Hematopoietic multipotent progenitor cell (in vitro differentiated cells): Measurements from ENCODE around the gene F5. TPM values are rescaled to one million over a fixed set of nuclear protein-coding genes. Genes with fewer than 3 reads are reported as not detected.

Experiments used
- DNase-seq, 3 donors: peaks; one replicate each; pipeline ENCODE4 v3.0.0-alpha.2; 2011 to 2015; ENCODE audit warnings: low read depth in 2 of 3, low spot score in 2 of 3
- total RNA-seq: library from RNA; depleted of rRNA; stranded (reverse); fragments of >200 nt; gene quantifications from one replicate; pipeline ENCODE4 v1.2.3, GENCODE V29; 2012

F5 gene
- total RNA-seq = 0.27 TPM

DNA sequence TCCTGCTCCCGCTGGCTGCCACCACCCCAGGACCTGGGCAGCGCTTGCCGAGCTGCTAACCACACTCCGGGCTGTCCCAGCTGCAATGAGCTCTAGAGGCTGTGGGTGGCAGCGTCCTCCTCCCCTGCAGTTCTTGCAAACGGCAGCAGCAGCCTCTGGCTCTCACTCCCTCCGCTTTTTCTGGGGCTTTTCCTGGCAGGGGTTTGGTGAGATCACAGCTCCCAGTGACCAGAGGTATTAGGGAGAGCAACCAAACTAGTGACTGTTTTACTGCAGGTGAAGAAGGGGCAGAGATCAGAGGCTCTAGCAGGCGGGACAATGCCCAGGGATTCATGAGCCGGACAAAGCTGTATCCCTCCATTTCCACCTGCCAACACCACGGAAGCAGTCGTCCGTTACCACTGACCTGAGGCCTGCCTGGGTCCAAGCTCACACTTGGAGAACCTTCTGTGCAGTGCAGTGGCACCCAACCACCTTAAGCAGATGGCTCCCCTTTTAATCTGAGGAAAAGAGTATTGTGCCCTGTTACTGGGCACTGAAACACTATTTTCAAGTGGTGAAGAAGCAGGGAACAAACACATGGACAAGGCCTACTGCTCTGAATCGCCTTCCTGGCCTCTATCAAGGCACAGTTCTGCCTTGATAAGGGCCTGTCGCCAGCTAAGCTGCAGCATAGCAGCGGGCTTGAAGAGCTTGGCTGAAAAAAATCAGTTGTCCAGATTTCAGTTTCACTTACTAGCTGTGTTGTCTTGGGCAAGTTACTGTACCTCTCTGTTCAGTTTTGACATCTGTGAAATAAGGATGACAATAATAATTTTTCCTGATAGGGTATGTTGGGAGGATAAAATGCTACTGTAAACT is at the start of gene F5:
F5 (minus strand) TSS at position 87 of the 861 bp plus-strand sequence. CDS start 95 bp downstream, outside the sequence.
- DNase-seq = peak; percentile 40 to 83 (median 62)

DNA sequence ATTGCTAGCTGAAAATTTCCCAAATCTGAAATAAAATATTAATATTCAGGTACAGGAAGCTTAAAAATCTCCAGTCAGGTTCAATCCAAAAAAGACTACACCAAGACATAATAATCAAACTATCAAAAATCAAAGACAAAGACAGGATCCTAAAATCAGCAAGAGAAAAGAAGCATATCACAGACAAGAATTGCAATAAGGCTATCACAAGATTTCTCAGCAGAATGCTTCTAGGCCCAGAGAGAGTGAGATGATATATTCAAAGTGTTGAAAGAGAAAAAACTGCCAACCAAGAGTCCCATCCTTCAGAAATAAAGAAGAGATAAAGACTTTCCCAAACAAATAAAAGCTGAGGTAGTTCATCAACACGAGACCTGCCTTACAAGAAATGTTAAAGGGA is 48.6 kb upstream of the F5 start:
- DNase-seq = no peak

GRCh38 chr1:169634145-169634544 is 47.9 kb upstream of the F5 start:
- DNase-seq = peak in 1 of 3 donors; percentile 20

- DNase-seq = no peak
Measured at GRCh38 chr1:169631249-169631648, 45.0 kb upstream of the F5 start.

DNA sequence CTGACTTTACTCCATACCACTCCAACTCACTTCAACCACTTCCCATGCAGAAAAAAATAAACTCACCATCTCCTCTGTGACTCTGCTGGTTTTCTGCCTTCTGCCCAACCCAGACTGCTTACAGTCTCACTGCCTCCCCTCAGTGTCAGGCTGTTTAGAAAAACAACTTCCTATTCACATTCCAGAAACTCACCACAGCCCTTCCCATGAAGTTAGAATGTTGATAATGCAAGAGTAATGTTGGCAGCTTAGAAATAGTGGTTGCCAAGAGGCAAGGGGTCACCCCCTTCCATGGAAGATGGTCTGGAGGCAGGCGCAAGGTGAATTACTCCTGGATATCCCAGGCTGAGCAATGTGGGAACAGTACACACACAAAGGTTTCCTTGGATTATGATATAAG is 43.7 kb upstream of the F5 start, which contains the start of gene SELP:
SELP (minus strand) TSS at position 119 of the 400 bp plus-strand sequence; CDS start at position 69, 50 bp downstream.
- no peak for DNase-seq

DNA sequence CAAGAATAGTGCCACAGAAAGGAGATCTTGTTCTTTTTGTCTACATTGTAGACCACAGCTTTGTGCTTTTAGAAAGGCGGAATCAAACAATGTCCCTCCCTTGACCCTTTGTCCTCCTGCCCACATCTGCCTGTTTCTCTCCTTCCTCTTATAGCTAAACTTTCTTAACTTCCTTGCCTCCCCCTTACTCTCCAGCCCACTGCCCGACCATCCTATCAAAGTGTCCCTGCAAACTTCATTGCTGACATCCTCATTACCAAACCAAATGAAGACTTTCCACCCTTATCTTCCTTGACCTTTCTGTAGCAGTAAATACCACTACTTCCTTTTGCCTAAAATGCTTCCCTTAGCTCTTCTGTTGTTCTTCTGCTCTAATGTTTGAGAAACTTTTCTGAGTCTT is 38.6 kb upstream of the F5 start:
- DNase-seq = no peak

- DNase-seq = no peak
Measured at GRCh38 chr1:169624122-169624521, 37.8 kb upstream of the F5 start.

- no peak for DNase-seq
Measured at GRCh38 chr1:169623132-169623926, 37.0 kb upstream of the F5 start.

- DNase-seq = no peak
Measured at GRCh38 chr1:169620565-169620964, 34.3 kb upstream of the F5 start.

GRCh38 chr1:169618367-169618766 is 32.1 kb upstream of the F5 start:
- DNase-seq = no peak

DNA sequence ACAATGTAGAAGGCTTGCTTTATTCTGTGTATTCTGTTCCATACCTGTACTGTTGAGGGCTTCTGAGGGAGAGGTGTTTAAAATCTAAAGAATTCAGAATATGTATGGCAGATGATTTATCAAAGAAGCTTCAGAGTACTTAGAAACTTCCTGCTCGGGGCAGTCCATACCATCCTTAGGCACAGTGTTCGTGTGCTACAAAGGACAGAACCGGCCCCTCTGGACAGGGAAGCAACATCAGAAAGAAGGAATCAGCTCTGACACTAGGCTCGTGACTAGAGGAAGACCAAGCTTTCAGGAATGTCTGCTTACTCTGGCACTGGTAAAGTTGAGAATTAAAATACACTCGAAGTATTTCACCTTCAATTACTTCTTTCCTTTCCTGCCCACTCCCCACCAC is 29.5 kb upstream of the F5 start:
- DNase-seq = no peak

GRCh38 chr1:169610858-169611257 is 24.6 kb upstream of the F5 start:
- DNase-seq = no peak

DNA sequence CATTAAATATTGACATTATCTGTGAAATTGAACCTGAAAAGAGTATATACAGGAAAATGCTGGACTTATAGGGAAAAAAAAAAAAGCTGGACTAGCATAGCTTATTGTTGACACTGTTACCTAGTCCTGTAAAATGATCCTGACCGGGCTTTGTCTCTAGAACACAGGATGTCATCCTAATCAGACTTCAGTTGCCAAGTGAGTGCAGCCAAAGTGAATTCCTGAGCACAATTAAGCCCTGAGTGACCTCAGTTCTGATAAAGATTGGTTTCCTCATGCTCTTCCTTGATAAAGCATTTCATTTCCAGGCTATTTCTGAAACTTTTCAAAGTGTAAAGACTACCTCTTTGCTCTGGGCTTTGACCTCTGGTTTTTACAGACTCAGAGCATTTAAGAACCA is 23.8 kb upstream of the F5 start:
- no peak for DNase-seq

GRCh38 chr1:169608226-169608625 is 21.9 kb upstream of the F5 start:
- no peak for DNase-seq

- peak in 2 of 3 donors; percentile 76 to 94 for DNase-seq
Measured at GRCh38 chr1:169604781-169605560, 18.7 kb upstream of the F5 start.

DNA sequence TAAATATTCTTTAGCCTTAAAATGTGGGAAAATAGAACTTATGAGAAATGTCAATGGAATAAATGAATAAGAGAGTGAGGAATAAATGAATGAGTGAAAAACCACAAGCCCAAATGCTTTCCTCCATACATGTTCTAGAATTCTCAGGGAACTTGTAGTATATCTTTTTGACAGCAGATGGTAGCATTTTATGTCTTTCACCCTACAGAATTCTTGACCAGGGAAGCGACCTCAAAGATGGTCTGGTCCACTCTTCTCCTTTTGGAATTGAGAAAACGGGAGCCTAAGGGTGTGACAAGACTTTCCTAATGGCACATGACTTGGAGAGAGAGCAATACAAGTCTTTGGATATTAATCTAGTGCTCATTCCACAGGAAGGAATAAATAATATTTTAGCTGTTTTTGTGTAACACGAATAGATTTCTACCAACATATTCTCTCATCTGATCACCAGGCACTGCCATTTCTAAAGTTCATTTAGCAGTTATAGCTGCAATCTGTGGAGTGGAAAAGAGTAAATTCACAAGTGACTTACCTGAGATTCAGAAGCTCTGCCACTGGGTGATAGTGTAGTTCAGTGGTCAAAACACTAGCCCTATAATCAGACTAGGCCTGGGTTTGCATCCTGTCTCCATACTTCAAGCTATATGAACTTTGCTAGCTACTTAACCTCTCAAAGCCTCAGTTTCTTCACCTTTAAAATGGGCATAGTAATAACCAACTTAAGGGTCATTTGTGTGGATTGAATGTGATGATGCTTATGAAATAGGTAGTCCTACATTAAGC is 15.0 kb upstream of the F5 start:
- peak in 2 of 3 donors; percentile 40 to 55 for DNase-seq

GRCh38 chr1:169595764-169596711 is 9.8 kb upstream of the F5 start:
- peak in 1 of 3 donors; percentile 39 for DNase-seq

- DNase-seq = no peak
Measured at GRCh38 chr1:169594391-169594790, 8.1 kb upstream of the F5 start.

DNA sequence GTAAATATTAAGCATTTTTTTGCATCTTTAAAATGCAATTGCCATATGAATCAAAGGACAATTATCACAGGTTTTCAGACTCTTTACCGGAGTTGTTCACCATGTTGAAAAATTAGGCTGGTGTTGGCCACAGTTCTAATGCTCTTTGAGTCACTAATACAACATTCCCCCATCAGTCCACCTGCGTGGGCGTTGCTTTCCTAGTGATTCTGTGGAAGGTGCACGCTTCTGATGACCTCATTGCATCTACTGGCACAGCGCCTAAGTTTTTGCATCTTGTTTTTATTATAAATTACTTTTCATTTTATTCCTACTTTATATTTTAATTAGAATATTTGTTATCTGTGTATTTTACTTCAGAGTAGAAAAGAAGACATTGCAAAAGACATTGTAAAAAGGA is 4.7 kb upstream of the F5 start:
- DNase-seq = no peak
